Hepatic stellate cell (primary cell): ENCODE data around the gene FUT7.
A peak's percentile ranks its signal among the peaks of the same experiment; 100 is the strongest.
"Not testable (repeated sequence)": the region's sequence is repeated elsewhere in the genome, so short reads cannot be mapped to it uniquely, and the experiment has no call there.

ENCODE experiments used
- DNase-seq: peaks from one replicate; pipeline ENCODE4 v3.0.0; 2011; ENCODE audit warnings: low spot score

FUT7 gene

DNA sequence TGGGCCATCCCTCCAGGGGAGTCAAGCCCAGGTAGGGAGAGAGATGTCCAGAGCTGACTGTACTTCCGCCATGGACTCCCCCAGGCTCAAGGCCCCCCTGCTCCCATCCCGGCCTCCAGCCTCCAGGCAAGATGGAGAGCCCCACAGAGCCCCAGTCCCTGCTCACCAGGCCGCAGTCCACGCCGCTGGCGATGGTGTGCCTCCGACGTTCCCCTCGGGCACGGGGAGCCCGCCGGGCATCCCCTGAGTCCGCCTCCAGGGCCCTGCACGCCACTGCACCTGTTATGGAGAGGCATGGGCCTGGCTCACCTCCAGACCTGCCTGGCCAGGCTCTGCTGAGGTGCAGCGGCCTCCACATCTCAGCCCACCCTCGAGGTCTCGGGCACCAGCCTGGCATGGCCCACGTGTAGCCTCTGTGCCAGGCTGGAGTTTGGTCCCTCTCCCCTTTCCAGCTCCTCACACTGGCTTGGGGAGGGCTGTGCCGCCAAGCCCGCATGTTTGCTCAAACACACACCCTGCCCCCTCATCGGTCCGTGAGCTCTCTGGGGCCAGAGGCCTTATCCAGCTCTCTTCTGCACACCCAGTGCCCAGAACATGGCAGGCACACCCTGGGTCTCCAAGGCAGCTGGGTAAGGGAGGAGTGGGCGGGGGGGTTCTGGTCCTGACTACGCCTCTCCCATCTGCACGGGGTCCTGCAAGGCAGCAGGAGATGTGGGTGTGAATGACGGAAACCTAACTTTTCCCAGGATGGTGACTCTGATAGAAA, 34.4 kb upstream of the FUT7 start:
- DNase-seq = no peak

DNA sequence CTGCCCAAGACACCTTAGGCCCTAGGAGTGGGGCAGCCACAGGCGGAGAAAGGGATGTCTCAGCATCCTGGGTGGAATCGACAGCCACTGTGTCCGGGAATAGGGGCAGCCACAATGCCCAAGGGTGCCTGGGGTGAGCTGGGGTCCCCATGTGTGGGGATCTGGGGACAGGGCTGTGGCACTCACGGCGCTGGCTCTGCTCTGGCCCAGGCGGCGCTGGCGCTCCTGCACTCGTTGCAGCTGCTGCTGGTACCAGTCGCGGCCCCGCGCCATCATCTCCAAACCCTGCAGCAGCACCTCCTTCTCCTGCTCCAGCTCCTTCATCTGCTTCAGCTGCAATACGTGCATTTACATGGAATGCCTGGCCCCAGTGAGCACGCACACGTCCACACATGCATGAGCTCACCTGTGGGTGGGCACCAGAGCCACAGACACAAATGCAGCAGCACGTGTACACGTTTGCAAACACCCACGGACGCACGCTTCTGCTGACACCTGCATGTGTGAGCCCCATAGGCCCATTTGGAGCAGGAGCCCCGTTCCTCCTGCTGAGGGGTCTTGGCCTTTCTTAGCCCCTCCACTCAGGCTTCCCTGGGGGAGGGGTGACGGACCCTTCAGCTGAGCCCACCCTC, 33.6 kb upstream of the FUT7 start:
- no peak for DNase-seq

GRCh38 chr9:137064880-137065164, 32.9 kb upstream of the FUT7 start:
- no peak for DNase-seq

DNA sequence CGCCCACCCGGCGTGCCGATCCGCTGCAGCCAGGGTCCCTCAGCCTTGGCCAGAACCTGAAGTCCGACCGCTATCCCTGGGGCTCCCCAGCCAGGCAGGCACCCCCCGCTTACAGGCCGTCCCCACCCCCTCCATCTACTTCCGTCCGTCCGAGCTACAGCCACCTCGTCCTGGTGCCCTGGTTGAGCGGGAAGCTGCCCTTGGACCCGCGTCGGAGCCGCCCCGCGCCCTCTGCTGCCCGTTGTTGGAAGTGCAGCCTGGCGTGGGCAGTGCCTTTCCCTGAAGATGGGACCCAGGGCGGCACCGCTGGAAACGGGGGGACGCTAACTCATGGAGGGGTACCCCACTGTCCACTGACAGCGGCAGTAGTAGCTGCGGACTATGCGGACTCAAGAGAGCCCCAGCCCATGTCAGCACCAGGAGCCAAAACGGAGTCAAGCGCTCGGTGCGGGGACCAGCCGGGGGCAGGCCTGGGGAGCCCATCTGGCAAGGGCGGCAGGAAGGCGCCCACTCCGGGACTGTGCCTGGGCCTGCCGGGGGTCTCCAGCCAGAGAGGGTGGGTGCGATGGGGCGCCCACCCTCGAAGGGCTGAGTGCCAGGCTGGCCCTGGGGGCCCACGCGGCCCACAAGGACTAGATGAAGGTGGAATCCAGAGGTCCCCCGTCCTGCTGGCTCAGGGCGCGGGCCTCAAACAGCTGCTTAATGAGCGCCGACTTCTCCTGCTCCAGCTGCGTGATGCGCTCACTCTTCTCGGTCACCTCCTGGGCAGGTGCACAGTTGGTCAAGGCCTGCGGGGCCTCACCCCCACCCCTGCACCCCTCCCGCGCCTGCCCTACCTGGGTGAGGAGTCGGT, 32.4 kb upstream of the FUT7 start:
- peak; percentile 68 for DNase-seq

DNA sequence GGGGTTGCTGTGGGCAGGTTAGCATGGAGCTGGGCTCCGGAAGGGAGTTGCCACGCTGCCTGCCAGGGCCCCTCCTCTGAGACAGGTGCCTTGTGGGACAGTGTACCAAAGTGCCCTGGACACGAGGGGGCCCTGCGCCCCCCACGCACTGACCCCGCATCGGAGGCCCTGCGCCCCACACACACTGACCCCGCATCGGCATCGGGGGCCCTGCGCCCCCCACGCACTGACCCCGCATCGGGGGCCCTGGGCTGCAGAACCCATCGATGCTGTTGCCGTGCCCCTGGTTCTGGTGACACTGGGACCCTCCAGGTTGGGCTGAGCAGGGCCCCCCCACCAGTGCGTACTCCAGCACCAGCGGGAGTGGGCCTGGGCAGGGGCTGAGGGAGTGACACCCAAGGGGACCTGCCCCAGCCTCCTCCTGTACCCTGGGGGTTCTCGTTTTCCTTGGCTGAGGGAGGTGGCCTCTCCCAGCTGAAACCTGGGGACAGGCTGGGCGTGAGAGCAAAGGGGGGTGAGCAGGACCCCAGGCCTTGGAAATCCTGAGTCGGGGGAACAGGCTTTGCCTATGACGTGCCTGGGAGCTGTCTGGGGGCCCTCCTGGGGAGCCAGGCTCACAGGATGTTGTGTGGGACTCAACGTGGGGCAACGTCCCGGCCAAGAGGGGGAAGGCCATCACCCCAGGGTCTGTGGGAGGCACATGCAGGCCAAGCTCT, 31.6 kb upstream of the FUT7 start:
- no peak for DNase-seq

- DNase-seq = not testable (repeated sequence)
Observed at GRCh38 chr9:137062798-137063197, 30.9 kb upstream of the FUT7 start.

DNA sequence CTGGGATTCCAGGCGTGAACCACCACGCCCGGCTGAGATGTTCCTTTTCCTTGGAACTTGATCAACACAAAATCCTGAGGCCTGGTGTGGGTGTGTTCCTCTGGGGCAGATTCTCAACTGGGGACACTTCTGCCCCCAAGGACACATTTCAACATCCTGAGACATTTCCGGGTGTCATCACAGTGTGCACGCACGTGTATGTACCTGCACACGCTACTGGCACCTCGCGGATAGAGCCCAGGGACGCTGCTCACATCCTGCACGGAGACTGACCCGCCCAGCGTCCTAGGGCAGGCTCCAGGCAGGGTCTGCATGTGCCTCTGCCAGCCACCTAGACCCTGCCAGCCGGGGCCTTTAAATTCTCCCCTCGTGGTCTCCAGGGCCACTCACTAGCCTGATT, 30.5 kb upstream of the FUT7 start:
- DNase-seq = no peak

DNA sequence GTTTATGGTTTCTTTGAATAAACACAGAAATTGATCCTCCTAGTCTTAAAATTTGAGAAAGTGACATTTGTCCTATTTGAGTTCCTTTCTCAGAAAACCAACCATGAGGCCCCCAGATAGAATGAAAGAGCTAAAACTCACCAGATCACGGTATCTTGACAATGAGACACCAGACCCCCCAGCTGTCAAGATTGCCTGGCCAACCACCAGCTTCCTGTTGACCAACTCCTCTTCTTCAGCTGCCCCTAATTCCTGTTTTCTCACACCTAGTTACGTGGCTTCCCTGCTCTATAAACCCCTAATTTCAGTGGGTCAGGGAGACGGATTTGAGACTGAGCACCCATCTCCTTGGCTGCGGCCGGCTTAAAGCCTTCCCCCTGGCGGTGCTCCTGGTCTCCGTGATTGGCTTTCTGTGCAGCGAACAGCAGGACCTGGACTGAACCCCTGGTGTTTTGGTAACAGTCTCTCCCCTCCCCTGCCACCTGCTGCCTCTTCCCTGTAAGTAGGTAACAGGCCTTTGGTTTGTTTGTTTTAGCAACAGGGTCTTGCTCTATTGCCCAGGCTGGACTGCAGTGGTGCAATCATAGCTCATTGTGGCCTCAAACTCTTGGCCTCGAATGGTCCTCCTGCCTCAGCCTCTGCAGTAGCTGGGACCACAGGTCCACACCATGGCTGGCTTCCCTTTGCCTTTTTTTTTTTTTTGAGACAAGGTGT, 26.8 kb upstream of the FUT7 start:
- DNase-seq = no peak

DNA sequence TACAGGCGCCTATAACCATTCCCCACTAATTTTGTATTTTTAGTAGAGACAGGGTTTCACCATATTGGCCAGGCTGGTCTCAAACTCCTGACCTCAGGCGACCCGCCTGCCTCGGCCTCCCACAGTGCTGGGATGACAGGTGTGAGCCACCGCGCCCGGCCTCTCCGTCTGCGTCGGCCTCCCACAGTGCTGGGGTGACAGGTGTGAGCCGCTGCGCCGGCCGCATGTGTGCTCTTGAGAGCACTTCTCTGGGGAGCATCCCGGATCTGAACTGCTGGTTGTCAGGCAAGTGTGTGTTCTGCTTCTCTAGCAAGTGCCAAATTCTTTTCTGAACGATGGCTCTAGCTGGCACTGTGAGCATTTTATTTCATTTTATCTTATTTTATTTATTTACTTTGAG, 25.7 kb upstream of the FUT7 start:
- no peak for DNase-seq

DNA sequence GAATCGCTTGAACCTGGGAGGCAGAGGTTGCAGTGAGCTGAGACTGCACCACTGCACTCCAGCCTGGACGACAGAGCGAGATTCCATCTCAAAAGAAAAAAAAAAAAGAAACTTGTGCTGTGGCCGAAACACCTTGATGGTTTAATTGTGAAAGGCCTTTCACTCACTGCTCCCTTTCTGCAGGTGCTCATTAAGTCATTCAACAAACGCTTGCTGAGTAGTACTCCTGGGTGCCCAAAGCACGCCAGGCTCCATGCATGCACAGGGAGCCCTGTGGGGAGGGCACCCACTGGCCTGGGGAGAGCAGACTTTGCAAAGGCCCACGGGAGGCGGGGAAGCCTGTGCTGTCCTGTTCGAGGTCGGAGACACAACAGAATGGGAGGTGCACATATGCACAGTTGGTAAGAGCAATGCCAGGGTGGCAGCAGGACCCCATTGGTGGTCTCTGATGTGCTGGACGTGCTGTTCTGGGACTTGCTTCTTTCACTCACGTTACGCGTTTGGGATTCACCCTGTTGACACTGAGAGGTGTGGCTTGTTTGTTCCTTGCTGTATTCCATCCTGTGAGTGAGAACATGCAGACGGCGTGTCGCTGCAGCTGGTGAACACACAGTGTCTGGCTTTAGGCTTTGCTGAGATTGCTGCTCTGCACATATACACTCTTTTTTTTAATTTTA, 25.0 kb upstream of the FUT7 start:
- no peak for DNase-seq

GRCh38 chr9:137055385-137056364, 23.8 kb upstream of the FUT7 start:
- no peak for DNase-seq

GRCh38 chr9:137054932-137055384, 23.1 kb upstream of the FUT7 start:
- DNase-seq = no peak

DNA sequence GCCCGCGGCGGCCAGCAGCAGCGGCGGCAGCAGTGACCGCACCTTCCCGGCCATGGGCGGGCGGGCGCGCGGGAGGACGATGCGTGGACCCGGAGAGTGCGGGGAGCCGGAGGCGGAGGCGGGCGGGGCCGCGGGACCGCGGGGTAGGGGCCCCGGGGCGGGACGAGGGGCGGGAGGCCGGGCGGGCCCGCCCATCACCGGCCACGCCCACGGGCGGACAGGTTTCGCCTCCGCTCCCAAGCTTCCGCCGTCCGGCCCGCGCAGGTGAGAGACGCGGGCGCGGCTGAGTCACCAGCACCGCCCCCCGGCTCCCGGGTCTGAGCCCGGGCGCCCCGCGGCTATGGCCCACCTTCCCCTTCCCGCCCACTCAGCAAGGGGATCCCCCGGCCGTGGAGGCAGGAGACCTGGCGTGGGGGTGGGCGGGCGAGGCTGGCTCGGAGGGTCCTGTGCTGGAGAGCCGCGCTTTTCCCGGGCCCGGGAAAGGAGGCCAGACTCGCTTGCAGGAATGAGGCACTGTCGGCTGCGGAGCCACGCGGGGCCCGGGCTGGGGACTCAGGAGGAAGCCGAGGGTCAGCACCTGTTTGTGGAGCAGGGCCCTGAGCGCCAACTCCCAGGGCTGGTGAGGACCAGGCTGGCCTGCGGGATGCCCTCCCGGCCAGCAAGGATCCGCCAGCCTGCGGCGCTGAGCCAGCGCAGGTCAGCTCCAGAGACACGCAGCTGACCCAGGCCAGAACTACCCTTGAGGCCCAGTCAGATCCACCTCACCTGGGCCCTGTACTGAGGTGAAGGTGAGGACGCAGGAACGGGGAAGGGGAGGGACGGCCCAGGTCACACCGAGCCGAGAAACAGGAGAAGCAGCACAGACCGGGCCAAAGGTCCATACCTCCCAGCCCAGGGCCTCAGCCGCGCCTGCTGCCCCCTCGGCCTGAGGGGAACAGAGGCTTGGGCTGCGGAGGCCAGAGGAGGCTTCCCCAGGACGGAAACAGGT, 22.4 kb upstream of the FUT7 start, which contains the start of gene ENTPD2:
TSS of gene ENTPD2 (minus strand) at position 118 of the 988 bp plus-strand sequence. CDS start at position 54, 64 bp downstream.
- DNase-seq = no peak

- DNase-seq = no peak
Observed at GRCh38 chr9:137052998-137053943, 21.4 kb upstream of the FUT7 start.

- DNase-seq = no peak
Observed at GRCh38 chr9:137052293-137052692, 20.4 kb upstream of the FUT7 start.

- no peak for DNase-seq
Observed at GRCh38 chr9:137051145-137051724, 19.3 kb upstream of the FUT7 start.

- no peak for DNase-seq
Observed at GRCh38 chr9:137050570-137050969, 18.7 kb upstream of the FUT7 start.
